GM19397 (cell line): ENCODE data around the gene DGKK.
"Not testable (repeated sequence)": the region's sequence is repeated elsewhere in the genome, so short reads cannot be mapped to it uniquely, and the experiment has no call there.

Experiments
- ATAC-seq: cut with Tn5 transposase; IDR thresholded peaks from one replicate; pipeline ENCODE4 v1.9.1; 2021; ENCODE audit warnings: mild to moderate bottlenecking, moderate library complexity; ENCODE audit not compliant: unreplicated experiment

The DGKK gene

GRCh38 chrX:50430917-50431575, 39.6 kb downstream of the DGKK start:
- ATAC-seq: no peak

DNA sequence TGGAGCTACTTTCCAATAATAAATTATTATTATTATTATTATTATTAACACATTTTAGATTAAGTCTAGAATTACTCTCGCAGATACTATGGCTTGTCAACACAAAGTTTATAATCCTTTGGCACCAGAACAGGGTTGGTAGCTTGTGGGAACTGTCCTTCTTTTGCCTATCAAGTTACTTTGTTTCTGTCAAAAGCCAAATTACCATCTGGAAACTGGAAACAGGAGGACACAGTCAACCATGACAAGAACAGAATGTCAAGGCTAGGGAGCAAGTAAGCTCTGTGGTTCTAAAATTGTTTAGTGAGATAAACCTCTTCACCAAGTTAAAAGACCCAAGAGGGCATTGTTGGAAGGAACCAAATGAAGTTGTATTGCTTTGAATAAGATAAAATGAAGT, 42.5 kb downstream of the DGKK start:
- no peak for ATAC-seq

- ATAC-seq: no peak
These were observed 62.6 kb downstream of the DGKK start for GRCh38 chrX:50407976-50408375.

- ATAC-seq: no peak
These were observed 66.7 kb downstream of the DGKK start for GRCh38 chrX:50403903-50404302.

GRCh38 chrX:50402886-50403285, 67.7 kb downstream of the DGKK start:
- ATAC-seq: no peak

GRCh38 chrX:50393902-50394301, 76.7 kb downstream of the DGKK start:
- ATAC-seq: no peak

GRCh38 chrX:50386520-50386919, 84.1 kb downstream of the DGKK start:
- no peak for ATAC-seq

- no peak for ATAC-seq
These were observed 88.8 kb downstream of the DGKK start for GRCh38 chrX:50381729-50382415.

DNA sequence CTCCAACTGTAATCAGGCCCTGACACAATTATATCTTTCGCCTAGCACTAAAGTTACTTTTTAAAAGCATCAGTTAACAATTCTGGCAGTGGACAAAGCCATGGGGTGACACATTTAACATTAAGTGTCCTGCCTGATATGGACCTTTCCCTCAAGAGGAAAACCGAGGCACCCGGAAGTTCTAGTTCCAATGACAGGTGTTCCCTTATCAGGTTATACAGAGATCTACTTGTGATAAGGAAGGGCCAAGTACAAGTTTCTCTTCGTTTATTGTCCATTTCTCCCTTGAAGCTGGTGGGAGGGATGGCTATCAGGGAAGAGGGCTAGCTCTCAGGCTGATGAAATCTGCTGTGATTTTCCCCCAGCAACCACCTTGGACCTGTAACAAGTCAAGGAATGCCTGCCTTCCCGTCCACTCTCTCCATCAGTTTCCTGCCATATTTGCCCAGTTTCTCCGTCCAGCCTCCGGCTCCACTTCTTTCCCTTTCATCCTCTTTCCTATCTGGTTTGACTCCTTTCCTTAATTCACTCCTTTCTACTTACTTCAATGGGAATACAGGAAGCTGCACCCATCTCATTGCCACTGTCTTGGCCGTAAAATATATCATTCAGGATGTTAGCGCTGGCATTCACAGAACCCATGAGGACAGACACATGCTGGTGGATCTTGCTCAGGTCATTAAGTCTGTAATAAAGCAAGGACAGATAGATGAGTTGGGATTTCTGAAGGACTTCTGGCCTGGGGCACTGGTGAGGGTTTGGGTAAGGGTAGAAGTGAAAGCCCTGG, 95.0 kb downstream of the DGKK start:
- no peak for ATAC-seq

DNA sequence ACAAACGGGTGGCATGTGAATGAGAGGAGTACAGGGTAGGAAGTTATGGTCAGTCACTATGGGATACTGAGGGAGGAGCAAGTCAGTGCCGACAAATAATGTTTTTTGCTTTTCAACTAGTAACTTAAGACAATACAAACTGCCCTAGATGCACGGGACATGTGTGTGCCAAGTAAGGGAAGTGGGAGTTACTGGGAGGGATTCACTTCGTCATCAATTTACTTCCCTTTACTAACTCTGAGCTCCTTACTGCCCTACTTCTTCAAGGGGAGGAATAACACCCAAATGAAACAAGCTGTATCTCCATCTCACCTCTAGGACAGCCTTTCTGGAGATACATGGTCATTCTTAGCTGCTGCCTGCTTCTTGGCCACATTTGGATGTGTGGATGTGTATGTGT, 97.7 kb downstream of the DGKK start:
- no peak for ATAC-seq

- no peak for ATAC-seq
These were observed 126.7 kb downstream of the DGKK start for GRCh38 chrX:50343917-50344316.

GRCh38 chrX:50333308-50333707, 137.3 kb downstream of the DGKK start:
- no peak for ATAC-seq

DNA sequence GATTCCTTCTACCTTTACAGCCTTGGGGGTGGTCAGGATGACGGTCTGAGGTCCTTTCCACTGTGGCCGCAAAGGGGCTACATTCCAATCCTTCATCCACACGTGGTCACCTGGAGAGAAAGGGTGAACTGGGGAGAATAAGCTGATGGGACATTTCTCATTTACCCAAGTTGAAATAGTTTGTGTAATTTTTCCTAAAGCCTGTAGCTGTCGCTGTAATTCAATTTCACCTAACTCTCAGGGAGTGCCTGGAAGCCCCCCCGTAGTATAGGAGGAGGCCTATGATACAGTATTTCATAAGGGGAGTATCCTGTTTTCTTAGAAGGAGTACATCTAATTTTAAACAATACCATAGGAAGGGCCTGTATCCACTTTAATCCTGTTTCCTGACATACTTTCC, 138.0 kb downstream of the DGKK start:
- ATAC-seq: not testable (repeated sequence)

GRCh38 chrX:50327235-50327634, 143.4 kb downstream of the DGKK start:
- ATAC-seq: no peak
